ENCODE results near the gene MYB. TPM values are rescaled to one million over a fixed set of nuclear protein-coding genes. Genes with fewer than 3 reads are reported as not detected.

Gene MYB
- total RNA-seq, 2 donors from 2014 or later, result not detected

GRCh38 chr6:135183002-135183531 is 2.0 kb downstream of the MYB start:
- peaks cover 11 to 27% of the 10 kb centered on the region in 2 donors for H3K4me1 ChIP-seq (ENCODE audit: control insufficient read depth in 1 of 2, low read depth in 2 of 2)
- no peaks in the 10 kb centered on the region for H3K27me3 ChIP-seq (replicated peaks; ENCODE audit: insufficient read depth)
- H3K9me3 ChIP-seq, result no peaks in the 10 kb centered on the region
- TF ChIP-seq CTCF (IDR thresholded peaks at IDR 0.05), result no peak
- no peaks in the 10 kb centered on the region for H3K36me3 ChIP-seq
- ATAC-seq (ENCODE audit: insufficient number of reproducible peaks, low FRiP score, low read depth), result no peak
- peak overlapping the region; percentile 80 for H3K4me3 ChIP-seq
- no peak overlapping the region for H3K27ac ChIP-seq
- no peak for DNase-seq (ENCODE audit: low spot score)

GRCh38 chr6:135183532-135184440 is 2.7 kb downstream of the MYB start:
- no peak for DNase-seq (ENCODE audit: low spot score)
- Histone ChIP-seq H3K27ac (no peak overlapping the region), H3K27me3 (replicated peaks; ENCODE audit: insufficient read depth) (no peaks in the 10 kb centered on the region), H3K4me3 (peak overlapping the region; percentile 80), H3K4me1 (ENCODE audit: control insufficient read depth in 1 of 2, low read depth in 2 of 2) (peaks cover 11 to 27% of the 10 kb centered on the region in 2 donors), H3K9me3 (no peaks in the 10 kb centered on the region), H3K36me3 (no peaks in the 10 kb centered on the region)
- no peak for ATAC-seq (ENCODE audit: insufficient number of reproducible peaks, low FRiP score, low read depth)
- no peak for TF ChIP-seq CTCF (IDR thresholded peaks at IDR 0.05)

GRCh38 chr6:135185483-135185882 is 4.4 kb downstream of the MYB start:
- Histone ChIP-seq H3K36me3 (no peaks in the 10 kb centered on the region), H3K27ac (no peak overlapping the region), H3K27me3 (replicated peaks; ENCODE audit: insufficient read depth) (no peaks in the 10 kb centered on the region), H3K9me3 (no peaks in the 10 kb centered on the region), H3K4me1 (ENCODE audit: control insufficient read depth in 1 of 2, low read depth in 2 of 2) (peaks cover 8 to 27% of the 10 kb centered on the region in 2 donors), H3K4me3 (no peak overlapping the region)
- ATAC-seq (ENCODE audit: insufficient number of reproducible peaks, low FRiP score, low read depth) (no peak), DNase-seq (ENCODE audit: low spot score) (no peak)
- TF ChIP-seq CTCF (IDR thresholded peaks at IDR 0.05), result no peak

- Histone ChIP-seq H3K27me3 (replicated peaks; ENCODE audit: insufficient read depth) (no peaks in the 10 kb centered on the region), H3K27ac (no peak overlapping the region), H3K4me3 (no peak overlapping the region), H3K36me3 (no peaks in the 10 kb centered on the region), H3K9me3 (no peaks in the 10 kb centered on the region), H3K4me1 (ENCODE audit: control insufficient read depth in 1 of 2, low read depth in 2 of 2) (peaks cover 8 to 27% of the 10 kb centered on the region in 2 donors)
- no peak for TF ChIP-seq CTCF (IDR thresholded peaks at IDR 0.05)
- no peak for DNase-seq (ENCODE audit: low spot score)
- ATAC-seq (ENCODE audit: insufficient number of reproducible peaks, low FRiP score, low read depth), result no peak
These were observed 5.1 kb downstream of the MYB start for GRCh38 chr6:135186255-135186654.

- ATAC-seq (ENCODE audit: insufficient number of reproducible peaks, low FRiP score, low read depth) (no peak), DNase-seq (ENCODE audit: low spot score) (no peak)
- TF ChIP-seq CTCF (IDR thresholded peaks at IDR 0.05), result no peak
- H3K4me1 ChIP-seq (ENCODE audit: control insufficient read depth in 1 of 2, low read depth in 2 of 2), result peaks cover 3 to 19% of the 10 kb centered on the region in 2 donors
- H3K36me3 ChIP-seq, result no peaks in the 10 kb centered on the region
- H3K27me3 ChIP-seq (replicated peaks; ENCODE audit: insufficient read depth), result no peaks in the 10 kb centered on the region
- H3K9me3 ChIP-seq, result no peaks in the 10 kb centered on the region
- no peak overlapping the region for H3K4me3 ChIP-seq
- no peak overlapping the region for H3K27ac ChIP-seq
These were observed 6.3 kb downstream of the MYB start for GRCh38 chr6:135187372-135187771.
